Jurkat, Clone E6-1 (cell line): ENCODE results near the gene BRAF.
"Not testable (repeated sequence)": the region's sequence is repeated elsewhere in the genome, so short reads cannot be mapped to it uniquely, and the experiment has no call there.

Experiments
- DNase-seq: peaks from one replicate; pipeline ENCODE4 v3.0.0-alpha.2; 2011; ENCODE audit warnings: low read depth, low spot score
- H3K4me3 ChIP-seq: 2 replicates; pipeline ENCODE4 v1.5.1; 2011; ENCODE audit warnings: mild to moderate bottlenecking, low read length, control low read depth, moderate library complexity

BRAF gene

GRCh38 chr7:140889150-140889549, 35.6 kb downstream of the BRAF start:
- H3K4me3 ChIP-seq: no peak overlapping the region
- no peak for DNase-seq

- no peak overlapping the region for H3K4me3 ChIP-seq
- no peak for DNase-seq
Measured at GRCh38 chr7:140888087-140888486, 36.6 kb downstream of the BRAF start.

GRCh38 chr7:140885735-140886334, 38.9 kb downstream of the BRAF start:
- no peak overlapping the region for H3K4me3 ChIP-seq
- no peak for DNase-seq

GRCh38 chr7:140883378-140883777, 41.4 kb downstream of the BRAF start:
- H3K4me3 ChIP-seq: no peak overlapping the region

GRCh38 chr7:140882834-140883233, 41.9 kb downstream of the BRAF start:
- not testable (repeated sequence) for H3K4me3 ChIP-seq, DNase-seq

More at GRCh38 chr7:140883378-140883777, 41.4 kb downstream of the BRAF start:
- DNase-seq: no peak

- H3K4me3 ChIP-seq: no peak overlapping the region
- DNase-seq: no peak
Measured at GRCh38 chr7:140881507-140882228, 43.1 kb downstream of the BRAF start.

- no peak overlapping the region for H3K4me3 ChIP-seq
- no peak for DNase-seq
Measured at GRCh38 chr7:140877249-140877524, 47.5 kb downstream of the BRAF start.

- DNase-seq: peak; percentile 24
- H3K4me3 ChIP-seq: no peak overlapping the region
Measured at GRCh38 chr7:140876519-140877248, 48.0 kb downstream of the BRAF start.

- DNase-seq: no peak
- no peak overlapping the region for H3K4me3 ChIP-seq
Measured at GRCh38 chr7:140873434-140873833, 51.3 kb downstream of the BRAF start.

- no peak for DNase-seq
- no peak overlapping the region for H3K4me3 ChIP-seq
Measured at GRCh38 chr7:140870003-140870402, 54.7 kb downstream of the BRAF start.

GRCh38 chr7:140869430-140869829, 55.3 kb downstream of the BRAF start:
- no peak overlapping the region for H3K4me3 ChIP-seq
- no peak for DNase-seq

- H3K4me3 ChIP-seq: no peak overlapping the region
- DNase-seq: no peak
Measured at GRCh38 chr7:140867467-140868462, 57.0 kb downstream of the BRAF start.

GRCh38 chr7:140866926-140867325, 57.8 kb downstream of the BRAF start:
- H3K4me3 ChIP-seq: no peak overlapping the region
- DNase-seq: no peak

GRCh38 chr7:140864732-140865131, 60.0 kb downstream of the BRAF start:
- no peak overlapping the region for H3K4me3 ChIP-seq
- DNase-seq: no peak

- no peak for DNase-seq
- no peak overlapping the region for H3K4me3 ChIP-seq
Measured at GRCh38 chr7:140863867-140864266, 60.9 kb downstream of the BRAF start.

GRCh38 chr7:140863184-140863583, 61.5 kb downstream of the BRAF start:
- no peak overlapping the region for H3K4me3 ChIP-seq
- no peak for DNase-seq

GRCh38 chr7:140857048-140857447, 67.7 kb downstream of the BRAF start:
- H3K4me3 ChIP-seq: no peak overlapping the region
- no peak for DNase-seq

- no peak for DNase-seq
- no peak overlapping the region for H3K4me3 ChIP-seq
Measured at GRCh38 chr7:140841166-140841715, 83.5 kb downstream of the BRAF start.

GRCh38 chr7:140831724-140832123, 93.0 kb downstream of the BRAF start:
- no peak for DNase-seq
- no peak overlapping the region for H3K4me3 ChIP-seq
